ENCODE results near the gene MRPL45. TPM values are rescaled to one million over a fixed set of nuclear protein-coding genes. Genes with fewer than 3 reads are reported as not detected.

The MRPL45 gene
- total RNA-seq, 1 donor from 2014 or later = 29.9 TPM

DNA sequence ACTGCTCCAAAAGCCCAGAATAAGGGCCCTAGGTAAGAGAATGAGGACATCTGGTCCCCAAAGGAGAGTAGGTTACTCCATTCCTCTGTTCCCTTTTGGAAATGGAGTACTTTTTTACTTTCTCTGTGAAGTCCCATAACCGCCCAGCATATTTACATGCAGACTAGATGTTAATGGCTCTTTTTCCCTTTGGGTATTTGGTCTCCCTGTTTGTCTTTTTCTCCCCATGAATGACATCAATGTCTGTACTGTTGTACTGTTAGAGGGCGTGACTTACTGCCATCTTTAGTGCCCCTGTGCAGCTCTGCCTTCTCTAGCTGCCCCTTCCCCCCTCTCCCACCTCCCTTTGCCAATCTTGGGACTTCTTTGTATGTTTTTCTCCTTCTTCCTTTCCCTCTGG, 27.8 kb downstream of the MRPL45 start:
- DNase-seq (ENCODE audit: low read depth in 2 of 2) = no peak

DNA sequence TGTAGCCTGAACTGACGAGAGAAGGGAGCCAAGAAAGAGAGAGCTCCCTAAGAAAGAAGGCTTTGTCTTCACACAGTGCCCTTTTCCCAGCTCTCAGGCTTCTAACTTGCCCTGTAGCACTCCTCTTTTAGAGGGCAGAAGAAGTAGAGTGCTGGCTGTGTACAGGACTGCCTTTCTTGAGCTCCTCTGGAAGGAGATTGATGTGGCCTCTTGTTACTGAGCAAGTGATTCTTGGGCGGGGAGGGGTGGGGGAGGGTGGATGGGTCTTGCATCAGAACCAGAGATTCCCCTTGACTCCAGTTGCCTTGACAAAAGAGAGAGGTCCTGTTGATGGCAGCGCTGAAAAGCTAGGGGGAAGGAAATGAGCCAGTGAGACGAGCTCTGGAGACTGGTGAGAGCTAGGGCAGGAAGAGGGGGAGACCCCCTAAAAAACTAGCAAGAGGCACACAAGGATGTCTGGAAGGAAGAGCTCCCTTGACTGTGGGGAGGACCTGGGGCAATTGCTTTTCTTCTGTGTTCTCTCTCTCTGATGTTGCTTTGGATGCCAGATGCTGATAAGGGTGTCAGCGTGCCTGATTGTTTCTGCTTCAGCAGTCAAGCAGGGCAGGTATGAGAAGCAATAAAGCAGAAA, 28.4 kb downstream of the MRPL45 start:
- no peak for DNase-seq (ENCODE audit: low read depth in 2 of 2)

GRCh38 chr17:38326996-38327792, 30.2 kb downstream of the MRPL45 start:
- peak in 1 of 2 donors; percentile 30 for DNase-seq (ENCODE audit: low read depth in 2 of 2)

GRCh38 chr17:38327936-38328335, 31.0 kb downstream of the MRPL45 start:
- no peak for DNase-seq (ENCODE audit: low read depth in 2 of 2)

DNA sequence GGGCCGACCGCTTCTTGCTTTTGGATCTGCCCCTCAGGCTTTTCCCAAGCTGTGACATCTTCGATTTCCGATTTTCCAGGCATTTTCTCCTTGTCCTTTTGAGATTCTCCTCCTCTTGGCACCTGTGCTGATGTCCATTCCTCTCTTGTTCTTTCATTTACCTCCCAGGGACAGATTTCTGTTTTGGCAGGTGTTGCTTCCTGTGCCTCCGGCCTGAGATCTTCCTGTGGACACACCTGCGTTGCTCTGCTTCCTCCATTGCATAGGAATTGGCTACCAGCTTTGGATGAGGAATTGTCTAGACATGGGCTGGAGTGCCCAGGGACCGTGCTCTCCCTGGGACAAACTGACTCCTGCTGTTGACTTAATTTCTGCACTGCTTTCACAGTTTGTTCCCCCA, 31.7 kb downstream of the MRPL45 start:
- DNase-seq (ENCODE audit: low read depth in 2 of 2) = no peak

- DNase-seq (ENCODE audit: low read depth in 2 of 2) = no peak
These were observed 32.3 kb downstream of the MRPL45 start for GRCh38 chr17:38329284-38329683.

DNA sequence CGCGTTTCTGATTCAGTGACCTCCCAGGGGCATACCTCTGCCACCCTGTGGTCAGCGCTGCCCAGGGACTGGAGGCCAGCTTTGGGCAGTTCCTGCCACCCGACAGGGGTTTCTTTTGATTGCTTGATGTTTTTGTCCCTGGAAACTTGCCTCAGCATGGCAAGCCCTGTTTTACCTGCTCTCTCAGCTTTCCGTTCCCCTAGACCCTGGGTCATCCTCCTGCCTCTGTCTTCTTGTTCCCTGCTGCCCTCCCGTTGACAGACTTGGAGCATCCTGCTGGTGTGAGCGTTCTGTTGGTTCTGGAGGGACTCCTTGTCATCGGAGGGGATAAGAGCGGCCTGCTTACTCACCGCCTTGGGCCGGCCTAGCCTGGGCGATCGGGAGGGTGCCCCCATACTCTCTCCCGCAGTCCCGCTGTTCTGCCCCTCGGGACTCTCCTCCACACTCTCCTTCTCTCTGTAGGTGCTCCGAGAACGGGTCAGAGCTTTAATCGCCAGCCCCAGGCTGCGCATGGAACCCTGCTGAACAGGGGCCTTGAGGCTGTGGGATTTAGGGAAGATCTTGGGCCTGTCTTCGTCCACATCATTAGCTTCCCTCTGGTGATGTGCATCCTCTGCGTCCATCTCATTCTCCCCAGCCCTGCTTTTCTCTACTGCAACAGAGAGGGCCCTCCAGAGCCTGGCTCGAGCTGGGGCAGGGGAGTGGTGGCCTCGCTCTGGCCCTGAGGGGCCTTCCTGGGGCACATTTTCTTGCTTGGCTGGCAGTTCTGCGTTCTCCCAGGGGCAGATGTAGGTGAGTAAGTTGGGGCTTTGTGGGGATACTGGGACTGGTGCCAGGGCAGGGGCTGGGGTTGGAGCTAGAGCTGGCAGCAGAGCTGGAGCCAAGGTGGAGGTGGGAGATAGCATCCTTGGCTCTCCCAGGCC, 33.1 kb downstream of the MRPL45 start:
- DNase-seq (ENCODE audit: low read depth in 2 of 2) = no peak

- DNase-seq (ENCODE audit: low read depth in 2 of 2) = no peak
These were observed 34.0 kb downstream of the MRPL45 start for GRCh38 chr17:38330941-38331411.

GRCh38 chr17:38332735-38333134, 35.8 kb downstream of the MRPL45 start:
- DNase-seq (ENCODE audit: low read depth in 2 of 2) = no peak

GRCh38 chr17:38333635-38334295, 36.8 kb downstream of the MRPL45 start:
- DNase-seq (ENCODE audit: low read depth in 2 of 2) = peak in 1 of 2 donors; percentile 43

DNA sequence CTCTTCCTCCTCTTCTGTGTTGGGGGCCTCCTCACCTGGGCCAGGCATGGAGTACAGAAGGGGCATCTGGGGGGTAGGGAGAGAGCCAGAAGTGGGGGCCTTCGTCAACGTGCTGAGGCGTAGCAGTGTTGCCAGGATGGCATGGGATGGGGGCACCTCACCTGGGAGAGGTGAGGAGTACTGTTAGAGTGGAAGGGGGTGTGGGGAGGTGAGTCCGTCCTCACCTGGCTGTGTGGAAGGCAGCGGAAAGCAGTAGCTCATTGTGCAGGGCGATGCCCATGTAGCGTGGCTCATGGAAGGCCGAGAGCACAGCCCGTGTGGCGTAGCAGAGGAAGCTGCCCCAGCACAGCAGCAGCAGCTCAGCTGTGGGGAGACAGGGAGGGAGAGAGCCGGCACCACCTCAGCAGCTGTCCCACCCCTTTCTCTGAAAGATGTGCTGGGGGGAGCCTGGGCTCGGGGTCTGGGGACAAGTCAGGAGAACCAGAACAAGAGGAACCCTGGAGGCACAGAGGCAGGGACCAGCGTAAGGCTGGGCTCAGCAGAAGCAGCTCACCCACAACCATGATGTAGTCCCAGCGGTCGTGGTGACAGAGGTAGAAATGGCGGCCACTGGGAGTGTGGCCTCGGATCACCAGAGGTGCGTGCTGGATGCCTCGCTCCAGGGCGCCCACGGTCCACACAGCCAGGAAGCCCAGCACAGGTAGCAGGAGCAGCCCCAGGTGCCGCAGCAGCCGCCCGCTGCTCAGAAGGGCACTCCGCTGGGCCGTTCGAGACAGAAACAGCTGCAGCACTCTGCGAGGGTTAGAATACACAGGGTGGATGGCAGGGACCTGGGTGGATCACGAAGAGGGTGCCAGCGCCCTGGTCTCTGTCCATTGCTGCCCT, 37.8 kb downstream of the MRPL45 start:
- DNase-seq (ENCODE audit: low read depth in 2 of 2) = no peak

GRCh38 chr17:38336838-38337237, 39.9 kb downstream of the MRPL45 start:
- DNase-seq (ENCODE audit: low read depth in 2 of 2) = no peak

GRCh38 chr17:38338053-38338452, 41.1 kb downstream of the MRPL45 start:
- DNase-seq (ENCODE audit: low read depth in 2 of 2) = no peak

GRCh38 chr17:38338535-38338934, 41.6 kb downstream of the MRPL45 start:
- DNase-seq (ENCODE audit: low read depth in 2 of 2) = no peak

DNA sequence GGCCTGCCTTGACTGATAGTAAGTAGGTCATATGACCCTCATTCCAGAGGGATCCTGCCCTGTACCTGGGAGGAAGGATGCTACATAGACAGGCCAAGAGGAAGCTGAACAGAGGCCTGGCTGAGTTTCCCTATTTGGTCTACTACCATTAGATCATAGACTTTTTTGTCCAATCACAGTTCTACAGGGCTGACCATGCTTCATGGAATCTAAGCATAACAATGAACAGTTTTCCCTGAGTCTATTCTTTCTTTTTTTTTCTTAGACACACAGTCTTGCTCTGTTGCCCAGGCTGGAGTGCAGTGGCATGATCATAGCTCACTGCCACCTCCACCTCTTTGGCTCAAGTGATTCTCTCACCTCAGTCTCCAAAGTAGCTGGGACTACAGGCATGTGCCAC, 42.9 kb downstream of the MRPL45 start:
- DNase-seq (ENCODE audit: low read depth in 2 of 2) = no peak

DNA sequence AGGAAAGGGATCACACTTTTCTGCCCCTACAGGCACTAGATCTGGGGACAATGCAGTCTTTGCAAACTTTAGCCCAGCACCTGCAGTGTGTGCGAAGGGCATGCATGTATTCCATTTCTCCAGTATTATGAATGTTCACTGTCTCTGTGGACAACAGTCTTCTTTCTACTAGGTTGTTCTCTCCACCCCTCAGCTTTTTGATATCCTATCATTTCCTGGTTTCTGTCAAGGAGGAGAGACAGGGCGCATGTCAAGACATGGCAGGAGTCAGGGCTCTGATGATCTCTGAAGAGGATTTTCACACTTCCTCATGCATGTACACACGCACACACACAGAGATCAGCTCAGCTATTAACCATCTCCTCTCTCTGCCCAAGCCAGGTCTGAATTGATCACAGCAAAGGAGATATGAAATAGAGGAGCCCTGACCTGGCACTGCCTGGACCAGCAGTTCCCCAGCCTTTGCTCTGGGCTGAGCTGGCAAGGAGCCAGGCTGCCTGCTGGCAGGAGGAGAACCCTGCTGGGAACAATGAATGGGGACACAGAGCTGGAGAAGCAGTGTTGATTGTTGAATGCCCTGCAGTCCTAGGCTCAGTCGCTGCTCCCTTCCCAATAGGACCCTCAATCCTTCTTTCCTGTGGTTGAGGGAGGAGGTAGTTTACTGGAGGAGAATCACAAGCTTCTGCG, 44.2 kb downstream of the MRPL45 start:
- DNase-seq (ENCODE audit: low read depth in 2 of 2) = peak; percentile 34 to 62

DNA sequence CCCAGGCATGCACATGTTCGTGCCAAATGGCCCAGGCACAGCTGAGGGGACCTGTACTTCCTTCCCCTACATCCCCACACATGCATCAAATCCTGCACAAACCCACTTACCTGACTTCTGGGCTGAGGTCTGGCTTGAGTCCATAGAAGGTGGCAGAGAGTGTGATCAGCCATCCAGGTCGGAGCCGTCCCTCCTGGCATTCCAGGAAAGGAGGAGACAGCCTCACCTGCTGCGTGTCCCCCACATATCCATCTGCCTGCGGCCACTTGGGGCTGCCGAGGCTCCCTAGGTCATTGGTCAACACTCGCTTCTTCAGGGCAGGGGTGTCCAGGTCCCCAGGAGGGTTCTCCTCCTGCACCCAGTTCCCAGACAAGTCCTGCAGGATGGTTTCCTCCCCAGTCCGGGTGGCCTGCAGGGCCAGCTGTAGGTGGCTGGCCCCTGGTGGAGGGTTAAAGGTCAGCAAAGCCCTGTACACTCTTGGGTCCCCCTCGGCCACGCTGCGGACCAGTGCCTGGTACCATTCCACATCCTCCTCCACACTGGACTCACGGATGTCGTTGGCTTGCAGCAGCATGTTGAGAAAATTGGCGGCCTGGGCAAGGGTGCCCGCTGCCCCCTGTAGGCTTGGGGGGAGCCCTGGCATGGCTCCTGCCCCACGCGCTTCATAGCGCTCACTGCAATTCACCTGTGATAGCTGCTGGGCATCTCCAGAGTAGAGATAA, 46.1 kb downstream of the MRPL45 start:
- DNase-seq (ENCODE audit: low read depth in 2 of 2) = no peak

DNA sequence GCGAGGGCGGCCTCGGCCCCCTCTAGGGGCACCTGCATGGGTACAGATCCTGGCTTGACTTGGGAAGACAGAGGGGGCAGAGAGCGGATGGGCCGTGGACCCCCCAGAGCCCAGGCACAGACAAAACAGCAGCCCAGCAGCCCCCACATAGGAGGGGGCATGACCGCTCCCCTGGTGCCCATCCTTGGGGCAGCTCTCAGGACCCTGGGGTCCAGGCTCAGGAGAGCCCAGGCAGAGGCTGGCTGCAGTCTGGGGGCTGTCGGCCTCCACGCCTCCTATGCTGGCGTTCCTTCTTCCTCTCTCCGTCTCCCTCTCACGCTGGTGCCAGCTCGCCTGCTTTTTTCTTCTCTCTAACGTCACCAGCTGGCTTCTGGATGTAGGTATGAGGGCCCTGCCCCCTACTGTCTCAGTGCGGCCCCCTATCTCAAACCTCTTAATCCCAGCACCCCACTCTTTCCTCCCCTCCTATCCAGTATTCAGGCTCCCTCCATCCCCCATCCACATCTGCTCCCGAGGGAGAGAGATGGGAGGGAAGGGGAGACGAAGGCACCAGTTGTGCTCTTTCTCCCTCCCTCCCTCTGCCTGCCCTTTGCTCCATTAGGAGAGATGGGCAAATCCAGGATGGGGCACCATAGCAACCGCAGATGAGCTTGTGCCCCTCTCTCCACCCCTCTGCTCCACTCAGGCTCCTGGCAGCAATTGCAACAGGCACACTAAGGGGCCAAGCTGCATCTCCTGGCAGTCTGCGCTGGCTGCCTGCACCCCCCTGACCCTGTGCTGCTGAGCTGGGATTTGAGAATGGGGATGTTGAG, 46.8 kb downstream of the MRPL45 start, which contains the start of gene GPR179:
GPR179 (minus strand) TSS at position 349 of the 812 bp plus-strand sequence; CDS start at position 182, 167 bp downstream.
- no peak for DNase-seq (ENCODE audit: low read depth in 2 of 2)
